ENCODE results near the gene GRAMD4. TPM values are rescaled to one million over a fixed set of nuclear protein-coding genes. Genes with fewer than 3 reads are reported as not detected.

GRAMD4 gene
- total RNA-seq, 1 donor from 2014 or later: 85.7 TPM

GRCh38 chr22:46678003-46678657 is 57.9 kb downstream of the GRAMD4 start:
- H3K36me3 Mint-ChIP-seq (ENCODE audit: unreplicated experiment): no peaks in the 10 kb centered on the region
- no peak overlapping the region for H3K4me3 Mint-ChIP-seq (ENCODE audit: unreplicated experiment)
- DNase-seq: no peak
- H3K27me3 Mint-ChIP-seq (ENCODE audit: unreplicated experiment): peaks cover 4% of the 10 kb centered on the region
- no peak overlapping the region for H3K27ac Mint-ChIP-seq (ENCODE audit: unreplicated experiment)
- H3K9me3 Mint-ChIP-seq (ENCODE audit: unreplicated experiment): peaks cover 2% of the 10 kb centered on the region
- H3K4me1 Mint-ChIP-seq (ENCODE audit: low read depth, unreplicated experiment): no peaks in the 10 kb centered on the region
- TF ChIP-seq CTCF (IDR thresholded peaks at IDR 0.05; ENCODE audit: partially characterized antibody, unreplicated experiment): no peak

GRCh38 chr22:46678785-46679700 is 58.9 kb downstream of the GRAMD4 start:
- Mint-ChIP-seq H3K4me1 (ENCODE audit: low read depth, unreplicated experiment) (no peaks in the 10 kb centered on the region), H3K27ac (ENCODE audit: unreplicated experiment) (no peak overlapping the region), H3K9me3 (ENCODE audit: unreplicated experiment) (peaks cover 2% of the 10 kb centered on the region), H3K4me3 (ENCODE audit: unreplicated experiment) (no peak overlapping the region), H3K36me3 (ENCODE audit: unreplicated experiment) (no peaks in the 10 kb centered on the region), H3K27me3 (ENCODE audit: unreplicated experiment) (peaks cover 4% of the 10 kb centered on the region)
- DNase-seq: no peak
- no peak for TF ChIP-seq CTCF (IDR thresholded peaks at IDR 0.05; ENCODE audit: partially characterized antibody, unreplicated experiment)

GRCh38 chr22:46679706-46680269 is 59.6 kb downstream of the GRAMD4 start:
- TF ChIP-seq CTCF (IDR thresholded peaks at IDR 0.05; ENCODE audit: partially characterized antibody, unreplicated experiment): no peak
- no peak overlapping the region for H3K27ac Mint-ChIP-seq (ENCODE audit: unreplicated experiment)
- no peaks in the 10 kb centered on the region for H3K9me3 Mint-ChIP-seq (ENCODE audit: unreplicated experiment)
- no peaks in the 10 kb centered on the region for H3K4me1 Mint-ChIP-seq (ENCODE audit: low read depth, unreplicated experiment)
- H3K27me3 Mint-ChIP-seq (ENCODE audit: unreplicated experiment): peaks cover 4% of the 10 kb centered on the region
- no peak for DNase-seq
- H3K36me3 Mint-ChIP-seq (ENCODE audit: unreplicated experiment): no peaks in the 10 kb centered on the region
- H3K4me3 Mint-ChIP-seq (ENCODE audit: unreplicated experiment): no peak overlapping the region

GRCh38 chr22:46681010-46681409 is 60.8 kb downstream of the GRAMD4 start:
- Mint-ChIP-seq H3K9me3 (ENCODE audit: unreplicated experiment) (peaks cover 5% of the 10 kb centered on the region), H3K4me1 (ENCODE audit: low read depth, unreplicated experiment) (peaks cover 10% of the 10 kb centered on the region), H3K27me3 (ENCODE audit: unreplicated experiment) (peaks cover 8% of the 10 kb centered on the region), H3K36me3 (ENCODE audit: unreplicated experiment) (no peaks in the 10 kb centered on the region), H3K27ac (ENCODE audit: unreplicated experiment) (no peak overlapping the region), H3K4me3 (ENCODE audit: unreplicated experiment) (no peak overlapping the region)
- no peak for TF ChIP-seq CTCF (IDR thresholded peaks at IDR 0.05; ENCODE audit: partially characterized antibody, unreplicated experiment)
- DNase-seq: no peak

All from glutamatergic neuron (in vitro differentiated cells).